ENCODE measurements around the gene DOCK6. TPM values are rescaled to one million over a fixed set of nuclear protein-coding genes. Genes with fewer than 3 reads are reported as not detected.

Gene DOCK6
- total RNA-seq, 1 donor from 2014 or later, result 65.8 TPM

- Histone ChIP-seq H3K4me1 (peaks cover 39% of the 10 kb centered on the region), H3K36me3 (peaks cover 3 to 65% of the 10 kb centered on the region in 2 donors), H3K9me3 (no peaks in the 10 kb centered on the region), H3K27me3 (no peaks in the 10 kb centered on the region), H3K4me3 (no peak overlapping the region), H3K27ac (peak overlapping the region; percentile 80)
- intact Hi-C loops (cut with DNase I), result no loop called here
- no peak for DNase-seq (ENCODE audit: extremely low spot score in 2 of 2)
- TF ChIP-seq POLR2AphosphoS5 (IDR thresholded peaks at IDR 0.05; ENCODE audit: insufficient read depth in 1 of 2, low read depth in 1 of 2) (no peak), POLR2A (IDR thresholded peaks at IDR 0.05) (no peak)
- TF ChIP-seq, protein P1, sequence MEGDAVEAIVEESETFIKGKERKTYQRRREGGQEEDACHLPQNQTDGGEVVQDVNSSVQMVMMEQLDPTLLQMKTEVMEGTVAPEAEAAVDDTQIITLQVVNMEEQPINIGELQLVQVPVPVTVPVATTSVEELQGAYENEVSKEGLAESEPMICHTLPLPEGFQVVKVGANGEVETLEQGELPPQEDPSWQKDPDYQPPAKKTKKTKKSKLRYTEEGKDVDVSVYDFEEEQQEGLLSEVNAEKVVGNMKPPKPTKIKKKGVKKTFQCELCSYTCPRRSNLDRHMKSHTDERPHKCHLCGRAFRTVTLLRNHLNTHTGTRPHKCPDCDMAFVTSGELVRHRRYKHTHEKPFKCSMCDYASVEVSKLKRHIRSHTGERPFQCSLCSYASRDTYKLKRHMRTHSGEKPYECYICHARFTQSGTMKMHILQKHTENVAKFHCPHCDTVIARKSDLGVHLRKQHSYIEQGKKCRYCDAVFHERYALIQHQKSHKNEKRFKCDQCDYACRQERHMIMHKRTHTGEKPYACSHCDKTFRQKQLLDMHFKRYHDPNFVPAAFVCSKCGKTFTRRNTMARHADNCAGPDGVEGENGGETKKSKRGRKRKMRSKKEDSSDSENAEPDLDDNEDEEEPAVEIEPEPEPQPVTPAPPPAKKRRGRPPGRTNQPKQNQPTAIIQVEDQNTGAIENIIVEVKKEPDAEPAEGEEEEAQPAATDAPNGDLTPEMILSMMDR (IDR thresholded peaks at IDR 0.05), result no peak
These were observed 84.7 kb downstream of the DOCK6 start for GRCh38 chr19:11177592-11177991.

- DNase-seq (ENCODE audit: extremely low spot score in 2 of 2), result no peak
- no peaks in the 10 kb centered on the region for H3K9me3 ChIP-seq
- peaks cover 3 to 67% of the 10 kb centered on the region in 2 donors for H3K36me3 ChIP-seq
- H3K27me3 ChIP-seq, result no peaks in the 10 kb centered on the region
- peaks cover 32% of the 10 kb centered on the region for H3K4me1 ChIP-seq
- no peak overlapping the region for H3K4me3 ChIP-seq
- TF ChIP-seq POLR2AphosphoS5 (IDR thresholded peaks at IDR 0.05; ENCODE audit: insufficient read depth in 1 of 2, low read depth in 1 of 2) (no peak), POLR2A (IDR thresholded peaks at IDR 0.05) (no peak)
- TF ChIP-seq, protein P1 (IDR thresholded peaks at IDR 0.05), result no peak
- H3K27ac ChIP-seq, result no peak overlapping the region
- intact Hi-C loops (cut with DNase I), result no loop called here
These were observed 85.7 kb downstream of the DOCK6 start for GRCh38 chr19:11176466-11177193.

DNA sequence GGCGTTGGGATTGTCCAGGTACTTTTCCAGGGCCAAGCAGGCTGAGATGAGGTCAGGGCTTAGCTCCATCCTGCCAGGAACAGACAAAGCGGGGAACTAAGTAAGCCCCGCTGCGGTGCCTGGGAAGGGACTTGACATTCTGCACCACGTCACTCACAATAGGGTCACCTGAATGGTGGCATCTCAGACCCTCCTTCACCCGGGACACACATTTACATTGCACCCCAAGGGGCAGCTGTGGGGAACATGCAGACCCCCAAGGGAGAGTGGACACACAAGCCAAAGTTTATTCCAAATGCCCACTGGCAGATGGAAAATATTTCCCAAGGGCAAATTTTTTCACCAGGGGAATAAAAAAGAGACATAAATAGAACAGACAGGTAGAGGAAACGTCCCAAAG, 86.4 kb downstream of the DOCK6 start:
- no peaks in the 10 kb centered on the region for H3K9me3 ChIP-seq
- H3K4me3 ChIP-seq, result no peak overlapping the region
- intact Hi-C loops (cut with DNase I), result no loop called here
- TF ChIP-seq POLR2AphosphoS5 (IDR thresholded peaks at IDR 0.05; ENCODE audit: insufficient read depth in 1 of 2, low read depth in 1 of 2) (no peak), POLR2A (IDR thresholded peaks at IDR 0.05) (no peak)
- TF ChIP-seq, protein P1 (IDR thresholded peaks at IDR 0.05), result no peak
- H3K4me1 ChIP-seq, result peaks cover 27% of the 10 kb centered on the region
- no peak for DNase-seq (ENCODE audit: extremely low spot score in 2 of 2)
- peaks cover 3 to 72% of the 10 kb centered on the region in 2 donors for H3K36me3 ChIP-seq
- H3K27me3 ChIP-seq, result no peaks in the 10 kb centered on the region
- H3K27ac ChIP-seq, result no peak overlapping the region

DNA sequence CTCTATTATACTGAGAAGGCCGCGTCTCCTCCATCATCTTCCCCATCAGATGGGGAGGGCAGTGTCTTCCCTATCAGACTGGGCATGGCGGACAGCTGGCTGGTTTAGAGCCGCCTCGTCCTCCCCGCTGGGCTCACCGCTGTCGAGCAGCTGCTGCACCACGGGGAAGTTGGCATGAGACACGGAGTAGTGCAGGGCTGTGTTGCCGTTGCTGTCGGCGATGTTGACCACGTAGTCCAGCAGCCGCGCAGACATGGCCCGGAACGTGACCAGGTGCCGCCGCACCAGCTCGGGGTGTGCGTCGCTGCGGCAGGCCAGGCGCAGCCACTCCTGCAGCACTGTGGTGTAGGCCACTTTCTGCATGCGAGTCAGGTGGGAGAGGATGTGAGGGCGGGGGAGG, 88.0 kb downstream of the DOCK6 start:
- DNase-seq (ENCODE audit: extremely low spot score in 2 of 2), result no peak
- no peaks in the 10 kb centered on the region for H3K9me3 ChIP-seq
- no peak overlapping the region for H3K27ac ChIP-seq
- intact Hi-C loops (cut with DNase I), result no loop called here
- no peak overlapping the region for H3K4me3 ChIP-seq
- H3K36me3 ChIP-seq, result peaks cover 7 to 88% of the 10 kb centered on the region in 2 donors
- TF ChIP-seq POLR2A (IDR thresholded peaks at IDR 0.05) (no peak), POLR2AphosphoS5 (IDR thresholded peaks at IDR 0.05; ENCODE audit: insufficient read depth in 1 of 2, low read depth in 1 of 2) (peak in 1 of 2 donors; percentile 47)
- no peaks in the 10 kb centered on the region for H3K27me3 ChIP-seq
- peaks cover 23% of the 10 kb centered on the region for H3K4me1 ChIP-seq

DNA sequence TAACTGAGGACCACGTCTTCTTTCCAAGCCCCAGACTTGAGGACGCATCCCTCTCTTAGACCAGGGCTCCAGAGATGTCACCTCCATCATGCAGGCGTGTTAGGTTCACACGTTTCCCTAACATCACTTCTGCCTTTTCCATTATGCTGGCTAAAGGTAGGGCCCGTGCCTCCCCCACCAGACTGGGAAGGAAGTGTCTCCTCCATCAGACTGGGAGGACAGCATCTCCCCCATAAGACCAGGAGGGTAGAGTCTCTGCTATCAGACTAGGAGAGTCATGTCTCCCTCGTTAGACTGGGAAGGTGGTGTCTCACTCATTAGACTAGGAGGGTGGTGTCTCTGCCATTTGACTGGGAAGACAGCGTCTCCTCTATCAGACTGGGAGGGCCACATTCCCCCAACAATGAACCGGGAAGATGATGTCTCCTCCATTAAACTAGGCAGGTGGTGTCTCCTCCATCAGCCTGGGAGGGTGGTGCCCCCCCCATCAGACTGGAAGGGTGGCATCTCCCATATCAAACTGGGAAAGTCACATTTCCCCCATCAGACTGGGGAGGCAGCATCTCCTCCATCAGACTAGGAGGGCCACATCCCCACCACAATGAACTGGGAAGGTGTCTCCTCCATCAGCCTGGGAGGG, 88.7 kb downstream of the DOCK6 start:
- TF ChIP-seq POLR2AphosphoS5 (IDR thresholded peaks at IDR 0.05; ENCODE audit: insufficient read depth in 1 of 2, low read depth in 1 of 2) (no peak), POLR2A (IDR thresholded peaks at IDR 0.05) (no peak)
- TF ChIP-seq, protein P1 (IDR thresholded peaks at IDR 0.05), result no peak
- DNase-seq (ENCODE audit: extremely low spot score in 2 of 2), result no peak
- intact Hi-C loops (cut with DNase I), result no loop called here
- Histone ChIP-seq H3K27me3 (no peaks in the 10 kb centered on the region), H3K9me3 (no peaks in the 10 kb centered on the region), H3K27ac (no peak overlapping the region), H3K4me3 (no peak overlapping the region), H3K36me3 (peaks cover 7 to 89% of the 10 kb centered on the region in 2 donors), H3K4me1 (peaks cover 21% of the 10 kb centered on the region)
